Mesenchymal stem cell (in vitro differentiated cells and primary cell): Measurements from ENCODE around the gene COL6A3.
A peak's percentile ranks its signal among the peaks of the same experiment; 100 is the strongest.

Source experiments
- DNase-seq: peaks from one replicate; pipeline ENCODE4 v3.0.0-alpha.2; 2013
- H2AFZ ChIP-seq: one replicate; pipeline ENCODE4 v1.6.1; 2013; ENCODE audit warnings: low read depth, mild to moderate bottlenecking, control low read depth, inconsistent platforms, low read length, moderate library complexity
- H2AK5ac ChIP-seq: 2 replicates; pipeline ENCODE4 v1.6.1; 2013; ENCODE audit warnings: low read length, moderate library complexity, mild to moderate bottlenecking, inconsistent platforms; ENCODE audit not compliant: severe bottlenecking
- H2BK120ac ChIP-seq: one replicate; pipeline ENCODE4 v1.6.1; 2013; ENCODE audit warnings: low read depth, mild to moderate bottlenecking, inconsistent platforms, low read length, moderate library complexity
- H2BK12ac ChIP-seq, 2 experiments: one replicate each; pipeline ENCODE4 v1.6.1; 2013; ENCODE audit warnings: inconsistent platforms in 2 of 2, low read length in 2 of 2, mild to moderate bottlenecking in 2 of 2, moderate library complexity in 2 of 2, control low read depth in 1 of 2
- H2BK15ac ChIP-seq: one replicate; pipeline ENCODE4 v1.6.1; 2013; ENCODE audit warnings: mild to moderate bottlenecking, low read depth, inconsistent platforms; ENCODE audit not compliant: poor library complexity, severe bottlenecking
- H2BK5ac ChIP-seq: 2 replicates; pipeline ENCODE4 v1.6.1; 2013; ENCODE audit warnings: low read depth, mild to moderate bottlenecking, low read length, control low read depth, inconsistent platforms; ENCODE audit not compliant: poor library complexity, severe bottlenecking
- H3K14ac ChIP-seq, 2 experiments: one replicate each; pipeline ENCODE4 v1.6.1; 2013; ENCODE audit warnings: inconsistent platforms in 2 of 2, low read length in 2 of 2, control low read depth in 1 of 2, mild to moderate bottlenecking in 1 of 2, moderate library complexity in 1 of 2
- H3K18ac ChIP-seq, 2 experiments: one replicate each; pipeline ENCODE4 v1.6.1; 2013; ENCODE audit warnings: inconsistent platforms in 2 of 2, low read length in 2 of 2, control low read depth in 1 of 2, low read depth in 1 of 2, mild to moderate bottlenecking in 1 of 2
- H3K23ac ChIP-seq, 2 experiments: one replicate each; pipeline ENCODE4 v1.6.1; 2013; ENCODE audit warnings: inconsistent platforms in 2 of 2, low read length in 2 of 2, mild to moderate bottlenecking in 2 of 2, moderate library complexity in 2 of 2, control low read depth in 1 of 2
- H3K27ac ChIP-seq: 2 replicates; pipeline ENCODE4 v1.5.1; 2013; ENCODE audit warnings: mild to moderate bottlenecking, moderate library complexity, low read length, control low read depth, inconsistent platforms; ENCODE audit not compliant: poor library complexity, severe bottlenecking
- H3K27me3 ChIP-seq, 2 experiments: 2 replicates each; pipeline versions ENCODE4 v1.6.1 to v1.7.0; 2013; ENCODE audit warnings: low read length in 2 of 2, mild to moderate bottlenecking in 2 of 2, moderate library complexity in 2 of 2, control low read depth in 1 of 2, inconsistent platforms in 1 of 2; ENCODE audit not compliant: control insufficient read depth in 1 of 2, insufficient read depth in 1 of 2
- H3K36me3 ChIP-seq, 2 experiments: 2 replicates each; pipeline versions ENCODE4 v1.6.1 to v1.7.0; 2013; ENCODE audit warnings: low read length in 2 of 2, control low read depth in 1 of 2, inconsistent platforms in 1 of 2, low read depth in 1 of 2, mild to moderate bottlenecking in 1 of 2; ENCODE audit not compliant: insufficient read depth in 2 of 2, control insufficient read depth in 1 of 2
- H3K4ac ChIP-seq, 2 experiments: one replicate each; pipeline ENCODE4 v1.6.1; 2013; ENCODE audit warnings: inconsistent platforms in 2 of 2, low read length in 2 of 2, mild to moderate bottlenecking in 2 of 2, moderate library complexity in 2 of 2, control low read depth in 1 of 2, low read depth in 1 of 2
- H3K4me1 ChIP-seq: 2 replicates; pipeline ENCODE4 v1.6.1; 2013; ENCODE audit warnings: low read depth, low read length, control low read depth; ENCODE audit not compliant: control insufficient read depth, insufficient read depth
- H3K4me2 ChIP-seq: 2 replicates; pipeline ENCODE4 v1.6.1; 2013; ENCODE audit warnings: low read length, mild to moderate bottlenecking, inconsistent platforms; ENCODE audit not compliant: poor library complexity, severe bottlenecking
- H3K4me3 ChIP-seq, 2 experiments: 2 replicates each; pipeline versions ENCODE4 v1.5.1 to v1.7.0; 2013; ENCODE audit warnings: low read length in 2 of 2, mild to moderate bottlenecking in 2 of 2, control low read depth in 1 of 2, low read depth in 1 of 2; ENCODE audit not compliant: insufficient read depth in 1 of 2
- H3K79me1 ChIP-seq: replicated peaks from 2 replicates; pipeline ENCODE4 v1.6.1; 2013; ENCODE audit warnings: mild to moderate bottlenecking, control low read depth, low read length, inconsistent platforms; ENCODE audit not compliant: poor library complexity, severe bottlenecking
- H3K9ac ChIP-seq: 2 replicates; pipeline ENCODE4 v1.7.0; 2013; ENCODE audit warnings: mild to moderate bottlenecking, low read length, moderate library complexity
- H3K9me3 ChIP-seq: 2 replicates; pipeline ENCODE4 v1.7.0; 2013; ENCODE audit warnings: mild to moderate bottlenecking, low read length; ENCODE audit not compliant: control insufficient read depth
- H4K8ac ChIP-seq: one replicate; pipeline ENCODE4 v1.6.1; 2013; ENCODE audit warnings: inconsistent platforms, mild to moderate bottlenecking, low read length, moderate library complexity
- H4K91ac ChIP-seq: one replicate; pipeline ENCODE4 v1.6.1; 2013; ENCODE audit warnings: mild to moderate bottlenecking, low read length, inconsistent platforms
- WGBS: methylation state at CpG from one replicate; pipeline ENCODE4 v1.1.7; 2013; ENCODE audit warnings: mixed read lengths; 5-methylcytosine and 5-hydroxymethylcytosine counted together

The COL6A3 gene

GRCh38 chr2:237418300-237418699 lies 4.3 kb upstream of the COL6A3 start:
- Histone ChIP-seq H4K91ac (no peak overlapping the region), H3K23ac (no peak overlapping the region), H2BK5ac (no peak overlapping the region), H3K27ac (no peak overlapping the region), H3K4me2 (no peak overlapping the region), H2BK15ac (peak overlapping the region; percentile 30), H3K9ac (no peak overlapping the region), H3K36me3 (no peaks in the 10 kb centered on the region), H3K4ac (peak overlapping the region; percentile 40 to 68), H3K27me3 (no peaks in the 10 kb centered on the region), H3K4me1 (peaks cover 8% of the 10 kb centered on the region), H3K79me1 (no peaks in the 10 kb centered on the region), H2BK12ac (peak overlapping the region in 1 of 2 experiments; percentile 75), H3K14ac (peak overlapping the region in 1 of 2 experiments; percentile 10), H3K4me3 (no peak overlapping the region), H2BK120ac (no peak overlapping the region), H3K9me3 (no peaks in the 10 kb centered on the region), H2AFZ (no peak overlapping the region), H4K8ac (no peak overlapping the region), H3K18ac (peak overlapping the region in 1 of 2 experiments; percentile 67), H2AK5ac (no peak overlapping the region)
- DNase-seq, result peak; percentile 49
- WGBS, result 96% methylated on average over 3 of the region's 3 CpGs

- no peak overlapping the region for H2AFZ ChIP-seq
- no peak overlapping the region for H3K4me2 ChIP-seq
- H3K79me1 ChIP-seq, result no peaks in the 10 kb centered on the region
- peak overlapping the region; percentile 61 for H4K8ac ChIP-seq
- H2BK12ac ChIP-seq, result peak overlapping the region; percentile 4 to 45
- no peaks in the 10 kb centered on the region for H3K27me3 ChIP-seq
- peak overlapping the region; percentile 74 for H4K91ac ChIP-seq
- peak overlapping the region; percentile 67 to 97 for H3K18ac ChIP-seq
- peak; percentile 48 for DNase-seq
- no peak overlapping the region for H3K27ac ChIP-seq
- peak overlapping the region; percentile 49 to 90 for H3K4ac ChIP-seq
- H3K9me3 ChIP-seq, result no peaks in the 10 kb centered on the region
- peaks cover 5% of the 10 kb centered on the region for H3K4me1 ChIP-seq
- H3K9ac ChIP-seq, result peak overlapping the region; percentile 98
- H3K36me3 ChIP-seq, result peaks cover 0 to 31% of the 10 kb centered on the region in 2 experiments
- H2AK5ac ChIP-seq, result peak overlapping the region; percentile 33
- H3K23ac ChIP-seq, result no peak overlapping the region
- peak overlapping the region in 1 of 2 experiments; percentile 90 for H3K4me3 ChIP-seq
- peak overlapping the region in 1 of 2 experiments; percentile 39 for H3K14ac ChIP-seq
- no peak overlapping the region for H2BK5ac ChIP-seq
- 73% methylated on average over 25 of the region's 25 CpGs for WGBS
- peak overlapping the region; percentile 39 for H2BK120ac ChIP-seq
- no peak overlapping the region for H2BK15ac ChIP-seq
Observed at GRCh38 chr2:237412988-237413776, 782 bp downstream of the COL6A3 start.

- Histone ChIP-seq H3K4me1 (peaks cover 6% of the 10 kb centered on the region), H3K4me2 (no peak overlapping the region), H2BK15ac (peak overlapping the region; percentile 75), H3K14ac (peak overlapping the region in 1 of 2 experiments; percentile 90), H3K79me1 (no peaks in the 10 kb centered on the region), H3K23ac (no peak overlapping the region), H2AK5ac (no peak overlapping the region), H2BK5ac (no peak overlapping the region), H3K27ac (no peak overlapping the region), H3K9ac (peak overlapping the region; percentile 98), H4K8ac (peak overlapping the region; percentile 67), H2AFZ (no peak overlapping the region), H3K4me3 (peak overlapping the region in 1 of 2 experiments; percentile 90), H2BK120ac (peak overlapping the region; percentile 39), H3K18ac (peak overlapping the region; percentile 26 to 97), H3K9me3 (no peaks in the 10 kb centered on the region), H4K91ac (peak overlapping the region; percentile 60), H3K36me3 (peaks cover 0 to 37% of the 10 kb centered on the region in 2 experiments), H3K4ac (peak overlapping the region; percentile 49 to 90), H2BK12ac (peak overlapping the region; percentile 4 to 99), H3K27me3 (no peaks in the 10 kb centered on the region)
- WGBS, result 84% methylated on average over 7 of the region's 7 CpGs
- no peak for DNase-seq
Observed at GRCh38 chr2:237412646-237412987, 1.3 kb downstream of the COL6A3 start.

- H2BK12ac ChIP-seq, result peak overlapping the region; percentile 60 to 97
- DNase-seq, result peak; percentile 38
- H3K4me3 ChIP-seq, result peak overlapping the region in 1 of 2 experiments; percentile 90
- H4K8ac ChIP-seq, result peak overlapping the region; percentile 76
- peaks cover 0 to 42% of the 10 kb centered on the region in 2 experiments for H3K36me3 ChIP-seq
- peak overlapping the region; percentile 82 for H2AK5ac ChIP-seq
- peak overlapping the region; percentile 1 for H2BK15ac ChIP-seq
- H3K9me3 ChIP-seq, result no peaks in the 10 kb centered on the region
- H3K23ac ChIP-seq, result no peak overlapping the region
- H3K27ac ChIP-seq, result no peak overlapping the region
- peak overlapping the region; percentile 39 to 94 for H3K4ac ChIP-seq
- no peak overlapping the region for H2BK5ac ChIP-seq
- H4K91ac ChIP-seq, result peak overlapping the region; percentile 79
- peak overlapping the region; percentile 17 to 90 for H3K18ac ChIP-seq
- H3K9ac ChIP-seq, result peak overlapping the region; percentile 98
- no peak overlapping the region for H2AFZ ChIP-seq
- WGBS, result 90% methylated on average over 15 of the region's 16 CpGs
- H3K4me2 ChIP-seq, result no peak overlapping the region
- H3K79me1 ChIP-seq, result no peaks in the 10 kb centered on the region
- peaks cover 6% of the 10 kb centered on the region for H3K4me1 ChIP-seq
- H3K14ac ChIP-seq, result peak overlapping the region in 1 of 2 experiments; percentile 93
- peak overlapping the region; percentile 4 for H2BK120ac ChIP-seq
- H3K27me3 ChIP-seq, result no peaks in the 10 kb centered on the region
Observed at GRCh38 chr2:237411683-237412423, 2.1 kb downstream of the COL6A3 start.
